Measurements from ENCODE around the gene NBPF12. TPM values are rescaled to one million over a fixed set of nuclear protein-coding genes. Genes with fewer than 3 reads are reported as not detected.
A peak's percentile ranks its signal among the peaks of the same experiment; 100 is the strongest.
"Not testable (repeated sequence)": the region's sequence is repeated elsewhere in the genome, so short reads cannot be mapped to it uniquely, and the experiment has no call there.

Gene NBPF12
- 10 to 100 TPM; 13.4 to 32.0 (median 22.0) TPM for polyA plus RNA-seq (ENCODE audit: insufficient read length in 4 of 4)

DNA sequence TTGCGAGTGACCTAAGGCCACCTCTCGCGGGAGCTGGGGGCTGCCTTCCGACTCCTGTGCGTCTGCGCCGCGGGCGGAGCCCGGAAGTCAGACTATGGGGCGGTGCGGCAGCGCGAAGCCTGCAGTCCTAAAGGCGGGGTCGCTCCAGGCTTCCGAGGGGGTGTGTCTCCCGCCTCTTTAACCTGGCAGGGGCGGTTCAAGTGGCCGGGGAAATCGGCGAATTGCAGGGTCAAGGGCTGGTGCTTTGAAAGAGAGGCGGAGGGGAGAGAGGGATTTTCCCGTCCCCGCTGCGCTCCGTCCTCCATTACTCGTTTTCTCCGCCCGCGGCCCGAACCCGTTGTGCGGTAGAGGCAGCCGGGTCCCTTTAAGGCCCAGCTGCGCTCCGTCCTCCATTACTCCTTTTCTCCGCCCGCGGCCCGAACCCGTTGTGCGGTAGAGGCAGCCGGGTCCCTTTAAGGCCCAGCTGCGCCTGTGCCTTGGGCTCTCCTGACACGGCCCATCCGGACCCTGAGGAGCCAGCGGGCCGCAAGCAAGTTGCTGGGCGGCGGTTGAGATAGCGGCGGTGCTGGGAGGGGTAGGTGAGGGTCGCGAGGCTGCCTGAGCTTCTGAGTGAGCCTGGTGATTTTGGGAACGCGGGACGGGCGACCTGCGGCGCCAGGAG lies at the start of gene NBPF12:
NBPF12 (plus strand) TSS at position 83 of the 661 bp plus-strand sequence. CDS start 21,820 bp downstream, outside the sequence.
- DNase-seq (ENCODE audit: low read depth in 4 of 4, low spot score in 2 of 4): peak in 3 of 4 donors; percentile 53 to 63 (median 55)

DNA sequence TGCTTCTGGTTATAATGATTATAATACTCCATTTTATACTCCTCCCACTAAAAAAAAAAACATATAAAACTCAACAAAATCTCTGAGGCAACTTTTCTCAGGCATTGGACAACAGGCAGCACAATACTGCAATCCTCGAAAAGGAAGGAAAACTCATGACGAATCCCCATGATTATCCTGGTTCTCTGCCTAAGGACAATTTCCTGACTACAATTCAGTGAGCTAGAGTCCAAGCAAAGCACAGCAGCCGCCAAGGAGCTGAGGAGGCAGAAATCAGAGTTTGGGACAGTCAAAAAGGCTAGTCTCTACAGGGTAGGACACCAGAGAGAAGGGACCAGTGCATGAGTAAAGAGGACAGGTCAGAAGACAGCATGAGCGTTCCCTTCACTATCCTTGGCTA lies 46.8 kb upstream of the NBPF12 start:
- DNase-seq (ENCODE audit: low read depth in 4 of 4, low spot score in 2 of 4): not testable (repeated sequence)

- DNase-seq (ENCODE audit: low read depth in 4 of 4, low spot score in 2 of 4): not testable (repeated sequence)
Observed at GRCh38 chr1:146892331-146892730, 45.8 kb upstream of the NBPF12 start.

DNA sequence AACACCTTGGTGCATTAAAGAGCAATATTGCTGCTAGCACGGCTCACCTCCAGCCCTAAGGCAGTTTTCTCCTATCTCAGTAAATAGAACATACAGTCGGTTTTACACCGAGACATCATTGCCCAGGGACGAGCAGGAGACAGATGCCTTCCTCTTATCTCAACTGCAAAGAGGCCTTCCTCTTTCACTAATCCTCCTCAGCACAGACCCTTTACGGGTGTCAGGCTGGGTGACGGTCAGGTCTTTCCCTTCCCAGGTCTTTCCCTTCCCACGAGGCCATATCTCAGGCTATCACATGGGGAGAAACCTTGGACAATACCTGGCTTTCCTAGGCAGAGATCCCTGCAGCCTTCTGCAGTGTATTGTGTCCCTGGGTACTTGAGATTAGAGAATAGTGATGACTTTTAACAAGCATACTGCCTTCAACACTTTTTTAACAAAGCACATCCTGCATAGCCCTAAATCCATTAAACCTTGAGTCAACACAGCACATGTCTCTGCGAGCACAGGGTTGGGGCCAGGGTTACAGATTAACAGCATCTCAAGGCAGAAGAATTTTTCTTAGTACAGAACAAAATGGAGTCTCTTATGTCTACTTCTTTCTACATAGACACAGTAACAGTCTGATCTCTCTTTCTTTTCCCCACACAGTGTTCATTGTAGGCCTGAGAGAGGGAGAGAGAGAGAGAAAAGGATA lies 30.4 kb upstream of the NBPF12 start:
- DNase-seq (ENCODE audit: low read depth in 4 of 4, low spot score in 2 of 4): not testable (repeated sequence)

DNA sequence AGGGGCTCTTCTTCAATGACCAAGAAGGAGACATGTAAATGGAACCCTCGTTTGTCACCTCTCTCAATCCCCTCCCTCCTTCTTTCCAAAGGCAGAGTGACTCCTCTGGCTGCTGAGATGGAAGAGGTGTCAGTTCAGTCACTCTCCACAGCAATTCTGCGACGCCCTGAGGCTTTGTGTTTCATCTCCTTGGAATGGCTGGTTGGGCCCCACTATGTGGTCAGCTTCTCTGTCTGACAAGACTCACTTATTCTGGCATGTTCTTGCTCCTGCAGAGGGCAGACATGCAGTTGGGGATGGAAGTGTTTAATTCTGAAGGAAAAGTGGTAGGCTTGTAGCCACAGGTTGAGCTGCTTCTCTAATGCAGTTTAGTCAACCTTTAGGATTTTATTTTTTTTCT lies 25.1 kb upstream of the NBPF12 start:
- not testable (repeated sequence) for DNase-seq (ENCODE audit: low read depth in 4 of 4, low spot score in 2 of 4)

GRCh38 chr1:146920811-146921210 lies 17.3 kb upstream of the NBPF12 start:
- not testable (repeated sequence) for DNase-seq (ENCODE audit: low read depth in 4 of 4, low spot score in 2 of 4)

DNA sequence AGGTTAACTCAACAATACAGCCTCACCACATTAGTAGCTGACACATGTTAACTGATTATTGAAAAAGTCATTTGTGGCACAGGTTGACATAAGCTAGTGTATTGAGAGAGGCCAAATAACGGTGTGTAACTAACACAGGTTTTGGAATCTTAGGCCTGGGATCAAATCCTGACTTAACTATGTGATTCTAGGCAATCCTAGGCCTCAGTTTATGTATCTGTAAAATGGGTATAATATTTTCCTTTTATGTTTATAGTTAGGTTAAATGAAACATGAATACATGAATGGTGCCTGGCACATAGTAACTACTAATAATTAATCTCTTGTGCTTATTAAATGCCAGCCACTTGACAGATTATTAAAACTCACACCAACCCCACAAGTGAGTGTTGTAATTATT lies 15.5 kb upstream of the NBPF12 start:
- DNase-seq (ENCODE audit: low read depth in 4 of 4, low spot score in 2 of 4): not testable (repeated sequence)

DNA sequence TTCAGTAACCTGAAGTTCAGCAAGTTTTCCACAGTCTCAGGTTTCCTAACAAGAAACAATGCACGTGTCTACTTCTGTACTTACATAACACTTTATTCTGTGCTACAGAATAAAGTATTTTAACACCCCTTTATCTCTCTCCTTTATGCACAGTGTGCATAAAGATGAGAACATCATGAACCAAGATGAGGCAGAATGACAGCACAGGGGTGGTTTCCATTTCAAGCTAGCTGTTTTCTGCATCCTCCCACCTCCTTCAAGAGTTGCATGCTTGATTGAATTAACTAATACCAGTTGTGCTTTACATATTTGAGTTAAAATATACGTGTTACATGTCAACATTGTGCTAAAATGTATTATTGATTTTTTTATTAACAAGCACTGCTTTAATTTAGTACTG lies 14.0 kb upstream of the NBPF12 start:
- not testable (repeated sequence) for DNase-seq (ENCODE audit: low read depth in 4 of 4, low spot score in 2 of 4)

DNA sequence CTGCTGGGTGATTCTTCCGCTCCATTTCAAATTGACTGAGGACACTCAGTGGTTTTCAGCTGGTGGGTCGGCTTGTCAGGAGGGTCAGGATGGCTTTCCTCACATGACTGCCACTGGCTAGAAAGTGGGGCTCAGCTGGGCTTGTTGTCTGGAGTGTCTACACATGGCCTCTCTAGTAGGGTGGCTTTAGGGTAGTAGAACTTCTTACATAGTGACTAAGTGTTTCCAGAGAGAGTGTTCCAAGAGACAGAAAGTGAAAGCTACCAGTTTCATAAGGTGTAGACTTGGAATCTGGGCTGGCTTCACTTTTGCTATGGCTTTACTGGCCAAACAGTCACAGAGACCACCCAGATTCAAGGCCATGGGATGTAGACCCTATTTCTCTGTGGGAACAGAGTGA lies 11.7 kb upstream of the NBPF12 start:
- DNase-seq (ENCODE audit: low read depth in 4 of 4, low spot score in 2 of 4): not testable (repeated sequence)

DNA sequence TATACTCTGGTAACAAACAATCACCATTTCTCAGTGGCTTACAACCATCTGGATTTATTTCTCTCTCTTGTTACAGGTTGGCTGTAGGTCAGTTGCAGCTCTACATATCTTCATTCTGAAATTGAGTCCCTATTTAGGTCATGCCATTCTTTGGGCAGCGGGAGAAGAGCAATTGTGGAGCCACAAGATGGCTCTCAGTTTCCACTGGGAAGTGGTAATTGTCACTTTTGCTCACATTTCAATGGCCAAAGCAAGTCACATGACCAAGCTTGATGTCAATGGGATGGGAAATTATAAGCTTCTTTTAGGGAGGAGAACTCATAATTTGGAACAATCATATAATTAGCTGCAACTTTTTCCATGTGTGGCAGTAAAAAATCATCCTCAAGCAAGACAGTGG lies 7.9 kb upstream of the NBPF12 start:
- not testable (repeated sequence) for DNase-seq (ENCODE audit: low read depth in 4 of 4, low spot score in 2 of 4)

DNA sequence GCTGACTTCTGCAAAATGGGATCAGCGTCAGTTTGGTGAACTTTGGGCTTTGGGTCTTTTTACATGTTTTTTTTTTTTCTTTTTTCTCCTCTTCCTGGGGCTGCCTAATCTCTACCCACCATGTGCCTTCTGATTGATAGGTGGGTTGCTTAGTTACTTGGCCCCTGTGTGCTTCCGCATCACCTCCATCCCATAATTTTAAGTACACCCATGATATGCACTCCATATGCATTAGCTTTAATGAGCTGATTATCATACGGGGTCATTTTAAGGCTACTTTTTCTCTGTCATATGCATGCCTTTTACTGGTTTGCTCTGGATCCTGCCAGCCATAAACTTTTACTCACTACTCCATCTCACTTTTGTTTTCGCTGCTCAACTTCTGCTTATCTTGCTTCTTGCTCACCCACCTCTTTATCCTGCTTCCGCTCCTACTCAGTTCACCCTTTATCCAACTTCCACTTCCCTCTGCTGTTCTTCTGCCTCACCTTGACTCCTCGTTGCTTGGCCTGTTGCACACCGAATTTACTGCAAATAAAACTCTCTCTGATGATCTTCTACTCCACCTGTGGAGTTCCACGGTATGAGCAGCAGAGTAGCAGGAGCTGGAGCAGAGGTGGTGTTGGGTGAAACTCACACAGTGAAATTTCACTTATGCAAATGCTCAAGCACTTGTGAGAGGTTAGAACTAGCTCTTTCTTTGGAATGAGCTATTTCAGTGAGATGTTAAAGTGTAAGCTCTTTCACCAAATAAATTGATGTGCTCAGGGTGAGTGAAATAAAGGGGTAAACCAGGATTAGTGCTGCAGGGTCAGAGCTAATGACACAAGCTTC lies 3.5 kb upstream of the NBPF12 start:
- DNase-seq (ENCODE audit: low read depth in 4 of 4, low spot score in 2 of 4): not testable (repeated sequence)

- not testable (repeated sequence) for DNase-seq (ENCODE audit: low read depth in 4 of 4, low spot score in 2 of 4)
Observed at GRCh38 chr1:146937462-146937861, 662 bp upstream of the NBPF12 start.

- DNase-seq (ENCODE audit: low read depth in 4 of 4, low spot score in 2 of 4): not testable (repeated sequence)
Observed at GRCh38 chr1:146938927-146939786, 1.0 kb downstream of the NBPF12 start.

GRCh38 chr1:146940293-146940692 lies 2.2 kb downstream of the NBPF12 start:
- DNase-seq (ENCODE audit: low read depth in 4 of 4, low spot score in 2 of 4): not testable (repeated sequence)

DNA sequence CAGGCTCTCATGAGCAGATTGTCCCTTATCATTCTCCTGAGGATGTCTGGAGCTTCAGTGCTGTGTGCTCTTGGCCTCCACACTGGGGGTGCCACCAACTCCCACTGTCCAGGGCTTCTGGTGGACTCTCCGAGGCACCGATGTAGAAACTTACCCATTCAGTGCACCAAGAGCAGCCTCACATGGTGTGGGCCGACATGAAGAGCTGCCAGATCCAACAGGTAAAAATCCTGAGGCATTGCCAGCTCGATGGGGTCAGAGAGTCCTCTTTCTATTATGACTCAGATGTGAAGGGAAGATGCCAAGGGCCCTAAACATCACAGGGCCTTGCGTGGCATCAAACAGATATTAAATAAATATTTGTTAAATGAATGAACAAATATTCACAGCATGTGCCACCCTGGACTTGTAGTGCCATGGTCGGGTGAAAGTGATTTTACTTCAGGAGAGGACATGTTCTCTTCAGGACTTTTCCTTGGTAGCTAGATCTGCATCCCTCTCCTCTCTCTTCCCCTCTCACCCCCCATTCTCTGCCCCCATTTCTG lies 5.3 kb downstream of the NBPF12 start:
- DNase-seq (ENCODE audit: low read depth in 4 of 4, low spot score in 2 of 4): not testable (repeated sequence)

- DNase-seq (ENCODE audit: low read depth in 4 of 4, low spot score in 2 of 4): not testable (repeated sequence)
Observed at GRCh38 chr1:146948127-146948526, 10.0 kb downstream of the NBPF12 start.

DNA sequence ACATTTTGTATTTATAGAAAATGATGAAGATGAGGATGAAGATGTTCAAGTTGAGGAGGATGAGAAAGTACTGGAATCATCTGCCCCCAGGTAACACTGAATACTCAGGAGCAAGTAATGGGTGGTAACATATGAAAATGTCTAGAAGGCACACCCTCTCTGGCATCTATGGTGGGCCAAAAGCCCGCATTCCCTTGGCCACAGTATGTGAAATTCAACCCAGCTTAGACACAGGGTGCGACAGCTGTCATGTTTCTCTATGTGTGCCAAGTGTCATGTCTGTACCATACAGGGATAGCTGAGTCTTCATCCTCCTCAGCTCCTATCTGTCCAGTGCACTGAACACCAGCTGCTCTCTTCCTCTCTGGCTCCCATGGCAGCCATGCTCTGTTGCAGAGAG lies 26.2 kb downstream of the NBPF12 start:
- not testable (repeated sequence) for DNase-seq (ENCODE audit: low read depth in 4 of 4, low spot score in 2 of 4)

GRCh38 chr1:146966351-146966750 lies 28.2 kb downstream of the NBPF12 start:
- DNase-seq (ENCODE audit: low read depth in 4 of 4, low spot score in 2 of 4): not testable (repeated sequence)

GRCh38 chr1:146970656-146971055 lies 32.5 kb downstream of the NBPF12 start:
- not testable (repeated sequence) for DNase-seq (ENCODE audit: low read depth in 4 of 4, low spot score in 2 of 4)

- DNase-seq (ENCODE audit: low read depth in 4 of 4, low spot score in 2 of 4): not testable (repeated sequence)
Observed at GRCh38 chr1:146972681-146973080, 34.6 kb downstream of the NBPF12 start.

Data from left renal cortex interstitium (tissue), 4 donors.